IPS-18a (cell line): Measurements from ENCODE around the gene MICAL3.

ENCODE experiments used
- H3K27ac ChIP-seq: one replicate; pipeline ENCODE4 v1.5.1; 2013; ENCODE audit warnings: low read length
- H3K27me3 ChIP-seq: one replicate; pipeline ENCODE4 v1.6.1; 2013; ENCODE audit warnings: mild to moderate bottlenecking, low read length; ENCODE audit not compliant: control insufficient read depth, insufficient read depth
- H3K36me3 ChIP-seq: one replicate; pipeline ENCODE4 v1.6.1; 2013; ENCODE audit warnings: low read depth, low read length; ENCODE audit not compliant: control insufficient read depth
- H3K4me1 ChIP-seq: one replicate; pipeline ENCODE4 v1.6.1; 2013; ENCODE audit warnings: low read depth, low read length; ENCODE audit not compliant: control insufficient read depth
- H3K4me3 ChIP-seq: one replicate; pipeline ENCODE4 v1.5.1; 2013; ENCODE audit warnings: low read length
- H3K9ac ChIP-seq: one replicate; pipeline ENCODE4 v1.6.1; 2013; ENCODE audit warnings: mild to moderate bottlenecking, low read length, moderate library complexity
- H3K9me3 ChIP-seq: one replicate; pipeline ENCODE4 v1.6.1; 2013; ENCODE audit warnings: low read depth, low read length; ENCODE audit not compliant: control insufficient read depth

MICAL3 gene

DNA sequence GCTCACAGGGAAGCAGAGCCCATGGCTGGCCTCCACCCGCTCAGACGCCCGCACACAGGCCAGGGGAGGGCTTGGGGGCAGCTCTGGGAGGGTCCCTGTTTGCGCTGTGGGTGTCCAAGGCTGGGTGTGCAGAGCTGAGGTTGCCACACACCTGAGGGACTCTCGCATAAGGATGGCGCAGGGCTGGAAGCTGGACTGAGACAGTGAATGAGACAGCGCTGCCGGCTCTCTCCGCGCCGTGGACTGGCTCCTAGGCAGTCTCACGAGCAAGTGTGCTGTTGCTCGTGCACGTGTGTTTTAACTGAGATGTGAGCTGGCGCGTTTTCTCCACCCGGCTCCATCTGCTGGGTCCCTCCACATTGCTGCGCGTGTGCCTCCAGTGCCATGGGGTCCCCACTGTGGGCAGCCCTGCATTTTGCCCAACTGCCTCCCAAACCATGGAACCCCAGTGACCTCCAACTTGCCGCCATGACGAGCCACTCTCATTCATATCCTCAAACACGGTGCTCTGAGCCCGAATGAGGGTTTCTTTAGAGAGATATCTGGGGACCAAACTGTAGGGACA, 245.9 kb downstream of the MICAL3 start:
- no peaks in the 10 kb centered on the region for H3K27me3 ChIP-seq
- no peak overlapping the region for H3K27ac ChIP-seq
- no peak overlapping the region for H3K9ac ChIP-seq
- H3K9me3 ChIP-seq = no peaks in the 10 kb centered on the region
- no peaks in the 10 kb centered on the region for H3K36me3 ChIP-seq
- no peak overlapping the region for H3K4me3 ChIP-seq
- H3K4me1 ChIP-seq = no peaks in the 10 kb centered on the region

DNA sequence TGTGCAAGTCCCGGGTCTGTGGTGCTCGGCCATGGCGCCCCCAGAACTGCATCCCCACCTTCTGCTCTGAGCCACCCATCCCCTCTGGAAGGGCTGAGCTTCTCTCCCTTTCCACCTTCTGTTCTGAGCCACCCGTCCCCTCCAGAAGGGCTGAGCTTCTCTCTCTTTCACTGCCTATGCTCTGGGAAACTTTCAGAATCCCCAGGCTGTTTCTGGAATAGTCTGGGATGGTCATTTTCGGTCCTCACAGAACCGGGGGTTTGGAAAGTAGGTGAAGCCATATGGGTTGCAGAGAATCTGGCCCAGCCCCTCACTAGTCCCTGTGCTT, 246.7 kb downstream of the MICAL3 start:
- no peaks in the 10 kb centered on the region for H3K36me3 ChIP-seq
- peaks cover 7% of the 10 kb centered on the region for H3K4me1 ChIP-seq
- H3K4me3 ChIP-seq = no peak overlapping the region
- H3K27me3 ChIP-seq = no peaks in the 10 kb centered on the region
- H3K9ac ChIP-seq = no peak overlapping the region
- H3K9me3 ChIP-seq = no peaks in the 10 kb centered on the region
- H3K27ac ChIP-seq = no peak overlapping the region

DNA sequence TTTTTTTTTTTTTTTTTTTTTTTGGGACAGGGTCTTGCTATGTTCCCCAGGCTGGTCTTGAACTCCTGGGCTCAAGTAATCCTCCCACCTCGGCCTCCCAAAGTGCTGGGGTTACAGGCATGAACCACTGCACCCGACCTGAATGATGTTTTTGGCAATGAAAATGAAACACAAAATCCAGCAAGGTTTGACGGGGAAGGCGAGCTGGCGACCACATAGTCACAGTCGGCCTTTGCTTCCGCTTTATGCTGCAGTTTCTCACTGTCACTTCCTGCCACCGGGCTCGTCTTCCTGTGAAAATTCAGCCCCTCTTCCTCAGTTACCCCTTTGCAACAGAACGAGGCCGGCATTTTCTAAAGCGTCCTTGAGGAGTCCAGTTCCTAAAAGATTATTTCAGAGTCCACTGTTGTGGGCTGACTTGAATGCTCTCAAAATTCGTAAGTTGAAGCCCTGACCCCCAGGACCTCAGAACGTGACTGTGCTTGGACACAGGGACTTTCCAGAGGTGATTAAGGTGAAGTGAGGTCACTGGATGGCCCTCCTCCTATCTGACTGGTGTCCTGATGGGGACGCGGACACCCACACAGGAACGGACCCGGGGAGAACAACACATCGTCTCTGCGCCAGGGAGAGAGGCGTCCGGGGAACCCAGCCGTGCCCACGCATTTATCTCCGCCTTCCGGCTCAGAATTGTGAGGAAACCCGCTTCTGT, 247.2 kb downstream of the MICAL3 start:
- H3K27me3 ChIP-seq = no peaks in the 10 kb centered on the region
- peaks cover 8% of the 10 kb centered on the region for H3K4me1 ChIP-seq
- H3K9me3 ChIP-seq = no peaks in the 10 kb centered on the region
- no peak overlapping the region for H3K27ac ChIP-seq
- no peak overlapping the region for H3K9ac ChIP-seq
- no peaks in the 10 kb centered on the region for H3K36me3 ChIP-seq
- H3K4me3 ChIP-seq = no peak overlapping the region

DNA sequence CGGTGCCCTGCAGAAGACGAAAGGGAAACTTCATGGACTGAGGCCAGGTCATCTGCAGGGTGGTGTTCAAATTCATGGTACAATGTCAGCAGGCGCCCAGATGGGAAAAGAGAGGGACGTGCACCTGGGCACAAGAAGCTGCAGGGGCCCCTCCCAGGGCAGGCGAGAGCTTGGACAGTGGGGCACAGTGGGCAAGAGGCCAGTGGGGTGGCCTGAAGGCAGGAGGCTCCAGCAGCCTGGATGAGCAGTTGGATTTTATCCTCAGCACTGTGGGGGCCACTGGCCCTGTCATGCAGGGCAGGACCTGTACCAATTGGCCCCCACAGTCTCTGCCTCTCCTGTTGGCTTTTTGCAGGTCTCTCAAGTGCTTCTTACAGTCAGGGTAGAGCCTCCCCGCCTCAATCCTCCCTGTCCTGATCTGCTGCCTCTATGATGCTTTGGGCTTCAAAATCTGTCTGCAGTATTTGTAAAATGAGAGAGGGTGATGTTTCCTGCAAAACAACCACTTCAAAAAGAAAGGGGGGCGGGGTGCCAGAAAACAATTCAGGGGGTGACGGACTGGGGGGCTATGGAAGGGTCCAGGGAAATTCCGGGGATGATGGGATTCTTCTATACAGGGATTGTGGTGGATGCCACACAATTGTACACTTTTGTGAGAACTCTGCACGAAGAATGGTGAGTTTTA, 248.4 kb downstream of the MICAL3 start:
- Histone ChIP-seq H3K9ac (no peak overlapping the region), H3K27ac (no peak overlapping the region), H3K36me3 (no peaks in the 10 kb centered on the region), H3K4me3 (no peak overlapping the region), H3K9me3 (no peaks in the 10 kb centered on the region), H3K27me3 (no peaks in the 10 kb centered on the region), H3K4me1 (peaks cover 8% of the 10 kb centered on the region)

DNA sequence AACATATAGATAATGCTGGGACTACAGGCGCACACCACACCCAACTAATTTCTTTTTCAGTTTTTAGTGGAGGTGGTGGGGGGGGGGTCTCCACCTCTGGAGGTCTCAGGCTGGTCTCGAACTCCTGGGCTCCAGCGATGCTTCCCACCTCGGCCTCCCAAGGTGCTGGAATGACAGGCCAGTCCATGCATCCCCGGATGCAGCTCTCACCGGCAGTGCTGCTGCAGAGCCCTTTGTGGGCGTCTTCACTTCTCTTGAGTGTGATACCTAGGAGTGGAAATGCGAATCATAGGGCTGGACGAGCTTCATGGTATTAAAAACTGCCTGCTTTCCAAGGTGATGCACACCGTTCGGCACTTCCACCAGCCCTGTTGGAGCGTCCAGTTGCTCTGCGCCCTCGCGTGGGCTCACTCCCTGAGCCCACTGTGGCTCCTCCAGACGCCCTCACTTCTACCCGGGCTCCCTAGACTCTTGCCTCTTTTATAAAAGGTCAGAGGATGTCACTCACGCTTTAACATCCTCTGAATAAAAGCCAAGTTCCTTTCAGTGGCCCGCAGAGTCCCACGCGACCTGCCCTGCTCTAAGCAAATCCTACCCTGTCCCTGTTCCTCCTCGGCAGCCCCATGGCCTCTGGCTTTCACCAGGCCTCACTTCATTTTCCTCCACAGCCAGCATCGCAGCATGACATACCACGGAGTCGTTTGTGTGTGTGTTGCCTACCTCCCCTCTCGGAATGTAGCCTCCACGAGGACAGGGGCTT, 249.3 kb downstream of the MICAL3 start:
- peak overlapping the region; percentile 53 for H3K9ac ChIP-seq
- peak overlapping the region; percentile 67 for H3K4me3 ChIP-seq
- H3K4me1 ChIP-seq = peaks cover 8% of the 10 kb centered on the region
- H3K27me3 ChIP-seq = no peaks in the 10 kb centered on the region
- H3K36me3 ChIP-seq = no peaks in the 10 kb centered on the region
- H3K27ac ChIP-seq = no peak overlapping the region
- no peaks in the 10 kb centered on the region for H3K9me3 ChIP-seq

DNA sequence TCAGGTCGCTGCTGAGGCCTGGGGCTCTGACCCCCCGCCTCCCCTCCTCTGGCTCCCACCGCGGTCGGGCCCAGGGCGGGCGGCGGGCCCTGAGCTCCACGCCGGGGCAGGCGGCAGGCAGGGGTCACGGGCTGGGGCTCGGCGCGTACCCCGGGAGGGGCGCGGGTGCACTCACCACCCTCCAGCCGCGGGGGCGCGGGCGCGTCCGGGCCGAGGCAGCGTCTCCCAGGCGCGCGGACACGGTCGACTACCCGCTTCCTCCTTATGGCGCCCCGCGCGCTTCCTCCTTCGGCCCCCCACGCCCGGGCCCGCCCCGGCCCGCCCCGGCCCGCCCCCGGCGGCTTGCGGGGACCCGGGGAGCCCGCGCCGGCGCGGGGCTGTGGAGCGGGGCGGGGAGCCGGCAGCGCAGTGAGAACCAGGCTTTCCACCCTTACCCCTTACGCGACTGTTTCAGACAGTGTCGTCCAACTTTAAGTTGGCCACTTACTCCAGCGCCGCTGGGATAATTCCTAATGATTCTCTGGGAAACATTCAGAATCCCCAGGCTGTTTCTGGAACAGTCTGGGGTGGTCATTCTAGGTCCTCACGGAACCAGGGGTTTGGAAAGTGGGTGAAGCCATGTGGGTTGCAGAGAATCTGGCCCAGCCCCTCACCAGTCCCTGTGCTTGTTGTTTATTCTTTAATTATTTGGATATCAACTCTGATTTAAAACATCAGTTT, 250.0 kb downstream of the MICAL3 start, which contains the start of gene BID:
BID (minus strand) TSS at position 264 of the 720 bp plus-strand sequence. CDS start 24,353 bp downstream, outside the sequence.
- H3K27ac ChIP-seq = no peak within 1 kb of the TSS
- H3K27me3 ChIP-seq = no peaks in the 10 kb centered on the region
- peak within 1 kb of the TSS; percentile 85 for H3K4me3 ChIP-seq
- H3K36me3 ChIP-seq = no peaks in the 10 kb centered on the region
- peak within 1 kb of the TSS; percentile 84 for H3K9ac ChIP-seq
- H3K4me1 ChIP-seq = peaks cover 8% of the 10 kb centered on the region
- H3K9me3 ChIP-seq = no peaks in the 10 kb centered on the region

DNA sequence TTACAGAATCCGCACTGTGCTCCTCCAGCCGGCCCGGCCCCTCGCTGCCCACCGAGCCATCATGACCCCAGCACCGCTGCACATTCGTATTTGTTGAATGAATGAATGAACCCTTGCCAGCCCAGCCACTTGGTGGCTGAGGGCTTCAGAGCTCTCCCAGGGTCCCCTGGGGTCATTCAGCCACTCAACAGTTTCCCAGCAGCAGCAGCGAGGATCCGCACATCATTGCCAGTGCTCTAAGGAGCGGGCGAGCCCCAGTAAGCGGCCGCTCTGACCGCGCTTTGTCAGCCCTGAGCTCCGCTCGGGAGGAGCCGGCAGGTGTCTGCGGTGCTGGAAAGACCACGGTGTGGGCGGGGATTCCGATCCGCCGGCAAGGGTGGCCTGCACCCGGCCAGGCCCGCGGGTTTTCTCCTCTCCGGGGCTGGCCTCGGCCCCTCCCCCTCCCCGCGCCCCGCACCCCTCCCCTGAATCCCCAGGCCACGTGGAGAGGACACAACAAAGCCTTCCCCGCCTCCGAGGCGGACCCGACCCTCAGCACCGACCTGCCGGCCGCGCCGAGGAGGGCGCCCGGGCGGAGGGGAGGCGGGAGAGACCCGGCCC, 250.7 kb downstream of the MICAL3 start:
- Histone ChIP-seq H3K9me3 (no peaks in the 10 kb centered on the region), H3K36me3 (no peaks in the 10 kb centered on the region), H3K9ac (peak overlapping the region; percentile 84), H3K27me3 (no peaks in the 10 kb centered on the region), H3K4me1 (peaks cover 8% of the 10 kb centered on the region), H3K4me3 (peak overlapping the region; percentile 85), H3K27ac (no peak overlapping the region)

DNA sequence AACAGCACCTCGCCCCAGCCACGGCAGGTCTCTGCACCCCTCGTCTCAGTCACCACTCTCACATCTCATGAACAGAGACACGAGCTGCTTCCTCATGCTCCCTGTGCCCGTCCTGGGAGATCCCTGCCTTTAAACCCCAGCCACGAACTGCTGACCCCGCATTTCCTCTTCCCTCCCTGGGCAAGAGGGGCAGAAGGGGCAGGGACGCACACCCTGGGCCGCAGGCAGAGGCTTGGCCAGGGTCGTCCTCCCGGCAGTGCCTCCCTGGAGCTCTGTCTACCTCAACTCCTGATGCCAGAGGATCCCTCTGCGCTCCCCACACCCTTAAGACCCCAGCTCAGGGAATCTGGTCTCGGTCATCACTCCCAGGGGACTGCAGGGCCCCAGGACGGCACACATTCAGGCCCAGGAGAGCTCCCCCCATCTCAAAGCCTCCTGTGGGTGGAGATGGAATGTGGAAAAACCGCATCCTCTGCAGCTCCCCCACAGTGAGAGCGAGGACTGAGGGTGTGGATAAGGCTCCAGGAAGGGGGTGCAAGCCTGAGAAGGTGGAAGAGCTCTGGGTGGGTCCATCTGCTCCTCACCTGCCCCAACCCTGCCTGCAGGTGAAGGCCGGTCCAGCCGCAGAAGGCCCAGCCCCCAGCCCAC, 251.3 kb downstream of the MICAL3 start:
- Histone ChIP-seq H3K9me3 (no peaks in the 10 kb centered on the region), H3K27me3 (no peaks in the 10 kb centered on the region), H3K4me1 (peaks cover 8% of the 10 kb centered on the region), H3K36me3 (no peaks in the 10 kb centered on the region), H3K27ac (no peak overlapping the region), H3K4me3 (peak overlapping the region; percentile 85), H3K9ac (peak overlapping the region; percentile 84)

DNA sequence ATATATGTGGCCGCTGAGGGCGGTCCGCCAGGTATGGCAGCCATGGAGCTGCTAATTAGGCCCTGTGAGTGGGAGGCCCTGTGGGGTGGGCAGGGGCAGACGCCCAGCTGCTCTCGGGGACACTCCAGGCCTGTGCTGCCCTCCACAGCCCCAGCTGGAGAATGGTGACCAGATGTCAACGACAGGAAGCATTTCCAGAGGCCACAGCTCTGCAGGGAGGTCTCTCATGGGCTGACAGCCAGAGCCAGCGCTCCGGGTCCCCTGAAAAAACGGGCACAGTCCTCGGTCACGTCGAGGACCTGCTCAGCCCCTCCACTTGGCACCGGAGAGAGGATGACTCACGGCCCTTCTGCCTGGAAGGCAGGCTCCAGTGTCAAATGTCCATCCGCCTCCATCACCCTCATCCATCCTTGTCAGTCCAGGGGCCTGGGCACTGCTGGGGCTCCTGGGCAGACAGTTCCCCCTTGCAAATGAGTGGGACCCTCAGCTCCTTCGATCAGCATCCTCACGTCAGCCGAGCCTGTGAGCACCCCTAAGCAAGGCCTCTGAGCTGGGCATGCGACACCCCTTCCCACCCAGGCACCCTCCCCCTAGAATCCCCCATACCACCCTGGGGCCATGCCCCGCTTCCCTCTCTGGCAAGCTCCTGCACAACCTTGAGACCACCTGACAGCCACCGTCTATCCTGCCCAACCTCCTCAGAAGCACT, 252.0 kb downstream of the MICAL3 start:
- no peaks in the 10 kb centered on the region for H3K27me3 ChIP-seq
- H3K9me3 ChIP-seq = no peaks in the 10 kb centered on the region
- no peak overlapping the region for H3K27ac ChIP-seq
- no peaks in the 10 kb centered on the region for H3K36me3 ChIP-seq
- H3K4me3 ChIP-seq = peak overlapping the region; percentile 85
- H3K4me1 ChIP-seq = peaks cover 8% of the 10 kb centered on the region
- no peak overlapping the region for H3K9ac ChIP-seq
